ENCODE results near the gene BRSK2.
"Not testable (repeated sequence)": the region's sequence is repeated elsewhere in the genome, so short reads cannot be mapped to it uniquely, and the experiment has no call there.

The BRSK2 gene

GRCh38 chr11:1354125-1354938, 35.4 kb upstream of the BRSK2 start:
- no peak for DNase-seq

- no peak for DNase-seq
These were observed 33.7 kb upstream of the BRSK2 start for GRCh38 chr11:1356007-1356435.

- no peak for DNase-seq
These were observed 33.2 kb upstream of the BRSK2 start for GRCh38 chr11:1356478-1356960.

- no peak for DNase-seq
These were observed 31.4 kb upstream of the BRSK2 start for GRCh38 chr11:1358286-1358685.

GRCh38 chr11:1358931-1359330, 30.8 kb upstream of the BRSK2 start:
- not testable (repeated sequence) for DNase-seq

GRCh38 chr11:1359556-1359955, 30.2 kb upstream of the BRSK2 start:
- no peak for DNase-seq

GRCh38 chr11:1360181-1360834, 29.4 kb upstream of the BRSK2 start:
- no peak for DNase-seq

GRCh38 chr11:1360835-1361357, 28.8 kb upstream of the BRSK2 start:
- DNase-seq, result no peak

GRCh38 chr11:1361882-1362281, 27.9 kb upstream of the BRSK2 start:
- no peak for DNase-seq

- no peak for DNase-seq
These were observed 22.0 kb upstream of the BRSK2 start for GRCh38 chr11:1367721-1368120.

GRCh38 chr11:1368216-1368615, 21.5 kb upstream of the BRSK2 start:
- DNase-seq, result no peak

GRCh38 chr11:1368966-1369365, 20.8 kb upstream of the BRSK2 start:
- no peak for DNase-seq

GRCh38 chr11:1369371-1370005, 20.2 kb upstream of the BRSK2 start:
- DNase-seq, result no peak

- no peak for DNase-seq
These were observed 19.3 kb upstream of the BRSK2 start for GRCh38 chr11:1370186-1371025.

- DNase-seq, result no peak
These were observed 18.8 kb upstream of the BRSK2 start for GRCh38 chr11:1371026-1371325.

GRCh38 chr11:1371377-1371776, 18.4 kb upstream of the BRSK2 start:
- no peak for DNase-seq

- DNase-seq, result no peak
These were observed 17.8 kb upstream of the BRSK2 start for GRCh38 chr11:1371836-1372465.

- DNase-seq, result no peak
These were observed 17.1 kb upstream of the BRSK2 start for GRCh38 chr11:1372660-1373059.

GRCh38 chr11:1373536-1374214, 16.1 kb upstream of the BRSK2 start:
- no peak for DNase-seq

- no peak for DNase-seq
These were observed 14.4 kb upstream of the BRSK2 start for GRCh38 chr11:1375161-1375954.

- DNase-seq, result no peak
These were observed 13.8 kb upstream of the BRSK2 start for GRCh38 chr11:1375955-1376258.
